Right lobe of liver (tissue), 6 donors: ENCODE results near the gene MAP2K4. TPM values are rescaled to one million over a fixed set of nuclear protein-coding genes. Genes with fewer than 3 reads are reported as not detected.

Experiments used
- ATAC-seq, 4 donors: fragments of 200-7000 bp; cut with Tn5 transposase; one replicate each; pipeline ENCODE4 v1.9.1; 2020; ENCODE audit warnings: mild to moderate bottlenecking in 4 of 4, moderate library complexity in 4 of 4
- DNase-seq, 3 donors: peaks; one replicate each; pipeline ENCODE4 v3.0.0-alpha.2; 2020
- H3K27ac ChIP-seq, 3 donors: fragments of 200-600 bp; one replicate each; pipeline ENCODE4 v1.8.0; 2022
- H3K27me3 ChIP-seq, 2 donors: fragments of 200-600 bp; one replicate each; pipeline ENCODE4 v1.8.0; 2022
- H3K36me3 ChIP-seq, 4 donors: fragments of 200-600 bp; sonication (generic) in 1 of 4; one replicate each; pipeline versions ENCODE4 v1.5.1 to v1.8.0; 2017 to 2022; ENCODE audit warnings: control low read depth in 1 of 4
- H3K4me1 ChIP-seq, 4 donors: fragments of 200-600 bp; sonication (generic) in 1 of 4; one replicate each; pipeline versions ENCODE4 v1.5.1 to v1.8.0; 2017 to 2022; ENCODE audit warnings: control low read depth in 1 of 4
- H3K4me3 ChIP-seq, 3 donors: fragments of 200-600 bp; one replicate each; pipeline ENCODE4 v1.8.0; 2022
- H3K9me3 ChIP-seq, 4 donors: fragments of 200-600 bp; sonication (generic) in 1 of 4; one replicate each; pipeline versions ENCODE4 v1.5.1 to v1.8.0; 2017 to 2022; ENCODE audit warnings: control low read depth in 1 of 4
- CTCF ChIP-seq, 4 donors: fragments of 200-600 bp in 3 of 4; fragments of 450-650 bp in 1 of 4; IDR thresholded peaks; one replicate each; pipeline versions ENCODE4 v1.5.1 to v1.8.0; 2016 to 2022; ENCODE audit warnings: antibody characterized with exemption in 4 of 4, mild to moderate bottlenecking in 2 of 4
- POLR2A ChIP-seq: fragments of 450-650 bp; IDR thresholded peaks from one replicate; pipeline ENCODE4 v1.6.1; 2017; ENCODE audit warnings: antibody characterized with exemption, mild to moderate bottlenecking
- WGBS: methylation state at CpG from one replicate; pipeline ENCODE4 v1.1.6; 2018; ENCODE audit warnings: low coverage, low lambda C conversion rate; ENCODE audit not compliant: insufficient coverage; ENCODE audit errors: missing lambda C conversion rate; 5-methylcytosine and 5-hydroxymethylcytosine counted together
- intact Hi-C, 2 donors: fragments of 100-400 bp; cut with DNase I; formaldehyde crosslinking; loops; one replicate each; pipeline versions ENCODE4 v1.11.2 to v1.14.1; 2022
- total RNA-seq, 6 experiments: library from RNA; depleted of rRNA in 2 of 6; stranded (reverse); fragments of >200 nt in 2 of 6; fragmentation: NEBNext Ultra II Directional in 3 of 6; extraction: Animal tissue kit (Norgen Biotek cat#: 25700) in 3 of 6; gene quantifications; one replicate each; pipeline versions ENCODE4 v1.1.0 to v1.2.4, GENCODE V29; 2016 to 2023
- donor health status: DM: no; HTN: yes; CAD: no.
- donor health status: DM: no; HTN: no; CAD: no.
- donor health status: DM: no; HTN: no; CAD: no.
- donor health status: DM: no; HTN: yes; CAD: no.
- donor health status: DM: no; HTN: yes; CAD: no.

The MAP2K4 gene
- total RNA-seq, 6 experiments from 2014 or later: 14.9 to 23.7 (median 18.7) TPM

DNA sequence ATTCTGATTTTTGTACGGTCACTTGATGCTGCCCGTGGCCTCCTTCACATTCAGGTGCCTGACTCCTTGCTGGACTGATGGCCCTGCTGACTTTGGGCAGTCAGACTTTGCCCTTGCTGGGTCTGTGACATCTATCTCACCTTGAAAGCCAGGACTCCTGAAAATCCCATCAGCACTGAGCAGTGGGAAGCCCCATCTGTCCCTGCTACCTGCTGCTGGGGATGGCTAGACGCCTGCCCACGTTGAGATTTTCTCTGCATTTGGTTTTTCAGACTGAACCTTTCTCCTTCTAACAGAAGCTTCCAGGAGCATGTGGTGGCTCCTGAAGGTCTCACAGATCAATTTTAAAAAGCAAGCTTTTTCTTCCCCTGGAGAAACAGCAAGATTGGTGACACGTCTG, 13.2 kb upstream of the MAP2K4 start:
- no peaks in the 10 kb centered on the region for H3K36me3 ChIP-seq
- no peaks in the 10 kb centered on the region for H3K9me3 ChIP-seq
- H3K27me3 ChIP-seq: no peaks in the 10 kb centered on the region
- intact Hi-C loops: no loop called here
- no peak for TF ChIP-seq POLR2A
- TF ChIP-seq CTCF (IDR thresholded peaks at IDR 0.05): no peak
- DNase-seq: no peak
- 70% methylated on average over 2 of the region's 5 CpGs for WGBS
- ATAC-seq: no peak
- no peak overlapping the region for H3K4me3 ChIP-seq
- H3K27ac ChIP-seq: no peak overlapping the region
- H3K4me1 ChIP-seq: no peaks in the 10 kb centered on the region

DNA sequence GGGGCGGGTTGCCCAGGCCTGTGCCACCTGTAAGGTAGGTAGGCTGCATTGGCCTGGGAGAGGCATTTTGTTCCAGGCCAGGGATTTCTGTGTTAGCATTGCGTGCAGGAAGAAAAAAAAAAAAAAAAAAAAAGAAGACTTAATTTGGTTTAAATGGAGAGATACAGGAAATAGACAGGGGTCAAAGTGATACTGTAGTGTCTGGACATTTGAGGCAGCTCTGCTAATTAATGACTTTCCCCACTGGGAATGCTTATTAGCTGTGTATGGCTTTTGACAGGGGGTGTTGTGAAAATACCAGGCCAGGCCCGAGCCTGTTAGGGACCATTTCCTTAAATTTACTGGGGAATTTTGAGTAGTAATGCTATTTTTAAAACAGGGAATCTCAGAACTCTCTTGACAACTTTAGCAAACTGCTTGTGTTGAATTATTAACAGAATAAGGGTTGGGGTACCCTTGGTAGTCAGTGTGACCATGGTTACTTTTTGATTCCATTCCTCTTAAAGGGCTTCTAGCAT, 1.0 kb downstream of the MAP2K4 start:
- Histone ChIP-seq H3K36me3 (no peaks in the 10 kb centered on the region), H3K27ac (peak overlapping the region in 1 of 3 donors; percentile 87), H3K9me3 (no peaks in the 10 kb centered on the region), H3K4me3 (peak overlapping the region; percentile 75 to 89 (median 77)), H3K27me3 (no peaks in the 10 kb centered on the region), H3K4me1 (peaks cover 0 to 38% (median 8%) of the 10 kb centered on the region in 4 donors)
- DNase-seq: no peak
- intact Hi-C loops: no loop called here
- TF ChIP-seq CTCF (IDR thresholded peaks at IDR 0.05) (no peak), POLR2A (no peak)
- ATAC-seq: no peak
- 0% methylated on average over 3 of the region's 3 CpGs for WGBS

- WGBS: 69% methylated on average over 2 of the region's 2 CpGs
- Histone ChIP-seq H3K4me1 (peaks cover 0 to 38% (median 8%) of the 10 kb centered on the region in 4 donors), H3K9me3 (no peaks in the 10 kb centered on the region), H3K4me3 (no peak overlapping the region), H3K27ac (no peak overlapping the region), H3K27me3 (no peaks in the 10 kb centered on the region), H3K36me3 (no peaks in the 10 kb centered on the region)
- no peak for TF ChIP-seq POLR2A
- no peak for TF ChIP-seq CTCF (IDR thresholded peaks at IDR 0.05)
- intact Hi-C loops: no loop called here
- ATAC-seq: no peak
- no peak for DNase-seq
Observed at GRCh38 chr17:12022310-12022709, 1.6 kb downstream of the MAP2K4 start.

GRCh38 chr17:12024327-12024726, 3.6 kb downstream of the MAP2K4 start:
- Histone ChIP-seq H3K27me3 (no peaks in the 10 kb centered on the region), H3K4me1 (peaks cover 0 to 38% (median 8%) of the 10 kb centered on the region in 4 donors), H3K9me3 (no peaks in the 10 kb centered on the region), H3K27ac (no peak overlapping the region), H3K36me3 (no peaks in the 10 kb centered on the region), H3K4me3 (no peak overlapping the region)
- DNase-seq: no peak
- intact Hi-C loops: no loop called here
- ATAC-seq: peak in 1 of 4 donors; percentile 9
- 22% methylated on average over 1 of the region's 1 CpG for WGBS
- no peak for TF ChIP-seq POLR2A
- no peak for TF ChIP-seq CTCF (IDR thresholded peaks at IDR 0.05)

DNA sequence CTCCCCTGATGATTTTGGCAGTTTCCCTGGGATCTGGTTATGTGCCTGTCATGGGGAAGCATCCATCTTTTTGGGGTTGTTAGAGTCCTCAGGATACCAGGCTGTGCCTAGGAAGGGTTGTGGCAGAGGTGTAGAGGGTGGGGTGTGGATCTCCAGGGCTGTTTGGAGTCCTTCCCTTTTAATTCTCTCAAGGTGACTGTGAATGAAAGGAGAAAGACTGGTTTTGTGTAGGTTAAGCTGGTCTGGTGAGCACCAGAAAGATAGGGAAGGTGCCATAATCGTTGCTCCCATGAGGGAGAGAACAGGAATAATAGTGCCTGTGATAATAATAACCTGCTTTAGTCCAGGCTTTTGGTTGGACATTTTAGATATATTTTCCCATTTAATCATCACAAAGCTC, 7.0 kb downstream of the MAP2K4 start:
- Histone ChIP-seq H3K4me3 (no peak overlapping the region), H3K27ac (no peak overlapping the region), H3K4me1 (peaks cover 0 to 28% (median 8%) of the 10 kb centered on the region in 4 donors), H3K36me3 (no peaks in the 10 kb centered on the region), H3K9me3 (no peaks in the 10 kb centered on the region), H3K27me3 (no peaks in the 10 kb centered on the region)
- no peak for DNase-seq
- TF ChIP-seq CTCF (IDR thresholded peaks at IDR 0.05): no peak
- no peak for TF ChIP-seq POLR2A
- ATAC-seq: no peak
- intact Hi-C loops: no loop called here
- WGBS: 92% methylated on average over 1 of the region's 1 CpG
